ENCODE results near the gene CCNK. TPM values are rescaled to one million over a fixed set of nuclear protein-coding genes. Genes with fewer than 3 reads are reported as not detected.

CCNK gene
- total RNA-seq, 1 donor from 2014 or later, result 79.8 TPM

DNA sequence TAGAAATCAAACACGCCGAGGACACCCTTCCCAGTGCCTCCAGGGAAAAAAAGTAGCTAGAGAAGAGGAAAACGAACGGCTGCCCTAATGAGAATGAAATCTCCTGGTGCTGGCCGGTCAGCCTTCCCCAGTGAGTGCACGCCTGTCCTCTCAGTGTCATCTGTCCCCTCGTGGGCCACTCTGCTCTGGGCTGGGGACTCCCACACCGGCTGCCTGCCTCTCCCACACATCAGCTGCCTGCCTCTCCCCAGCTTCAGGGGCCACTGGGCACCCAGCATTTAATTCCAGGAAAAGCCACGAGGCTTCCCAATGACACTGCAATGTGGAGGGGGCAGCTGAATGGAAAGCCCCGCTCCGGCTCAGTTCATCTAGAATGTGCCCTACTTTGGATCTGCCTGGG, 63.8 kb downstream of the CCNK start:
- Mint-ChIP-seq H3K27me3 (ENCODE audit: unreplicated experiment) (peaks cover 19% of the 10 kb centered on the region), H3K27ac (ENCODE audit: unreplicated experiment) (no peak overlapping the region), H3K4me1 (ENCODE audit: unreplicated experiment) (peaks cover 18% of the 10 kb centered on the region), H3K36me3 (ENCODE audit: low read depth, unreplicated experiment) (no peaks in the 10 kb centered on the region), H3K4me3 (ENCODE audit: unreplicated experiment) (no peak overlapping the region), H3K9me3 (ENCODE audit: unreplicated experiment) (no peaks in the 10 kb centered on the region)
- DNase-seq (ENCODE audit: low spot score), result no peak
- TF ChIP-seq, protein P1, sequence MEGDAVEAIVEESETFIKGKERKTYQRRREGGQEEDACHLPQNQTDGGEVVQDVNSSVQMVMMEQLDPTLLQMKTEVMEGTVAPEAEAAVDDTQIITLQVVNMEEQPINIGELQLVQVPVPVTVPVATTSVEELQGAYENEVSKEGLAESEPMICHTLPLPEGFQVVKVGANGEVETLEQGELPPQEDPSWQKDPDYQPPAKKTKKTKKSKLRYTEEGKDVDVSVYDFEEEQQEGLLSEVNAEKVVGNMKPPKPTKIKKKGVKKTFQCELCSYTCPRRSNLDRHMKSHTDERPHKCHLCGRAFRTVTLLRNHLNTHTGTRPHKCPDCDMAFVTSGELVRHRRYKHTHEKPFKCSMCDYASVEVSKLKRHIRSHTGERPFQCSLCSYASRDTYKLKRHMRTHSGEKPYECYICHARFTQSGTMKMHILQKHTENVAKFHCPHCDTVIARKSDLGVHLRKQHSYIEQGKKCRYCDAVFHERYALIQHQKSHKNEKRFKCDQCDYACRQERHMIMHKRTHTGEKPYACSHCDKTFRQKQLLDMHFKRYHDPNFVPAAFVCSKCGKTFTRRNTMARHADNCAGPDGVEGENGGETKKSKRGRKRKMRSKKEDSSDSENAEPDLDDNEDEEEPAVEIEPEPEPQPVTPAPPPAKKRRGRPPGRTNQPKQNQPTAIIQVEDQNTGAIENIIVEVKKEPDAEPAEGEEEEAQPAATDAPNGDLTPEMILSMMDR (IDR thresholded peaks at IDR 0.05; ENCODE audit: unreplicated experiment), result no peak

DNA sequence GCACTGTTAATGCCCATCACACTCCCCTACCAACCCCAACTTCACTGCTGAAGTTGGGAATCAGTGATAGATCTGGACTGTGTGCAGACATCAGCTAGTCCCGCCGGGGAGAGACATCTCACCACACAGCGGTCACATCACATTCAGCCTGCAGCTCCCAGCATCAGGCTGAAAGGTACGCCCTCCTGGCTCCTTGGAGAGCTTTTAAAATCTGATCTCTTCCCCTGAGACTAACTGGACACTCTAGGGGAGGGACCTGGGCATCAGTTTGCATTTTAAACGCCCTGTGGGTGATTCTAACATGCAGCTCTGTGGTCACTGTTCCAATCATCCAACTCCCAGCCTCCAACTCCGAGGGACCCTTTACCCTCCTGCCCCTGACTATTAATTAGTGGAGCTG, 64.4 kb downstream of the CCNK start:
- TF ChIP-seq, protein P1 (IDR thresholded peaks at IDR 0.05; ENCODE audit: unreplicated experiment), result no peak
- Mint-ChIP-seq H3K4me1 (ENCODE audit: unreplicated experiment) (peaks cover 17% of the 10 kb centered on the region), H3K9me3 (ENCODE audit: unreplicated experiment) (no peaks in the 10 kb centered on the region), H3K27me3 (ENCODE audit: unreplicated experiment) (peaks cover 19% of the 10 kb centered on the region), H3K4me3 (ENCODE audit: unreplicated experiment) (no peak overlapping the region), H3K36me3 (ENCODE audit: low read depth, unreplicated experiment) (no peaks in the 10 kb centered on the region), H3K27ac (ENCODE audit: unreplicated experiment) (no peak overlapping the region)
- no peak for DNase-seq (ENCODE audit: low spot score)

DNA sequence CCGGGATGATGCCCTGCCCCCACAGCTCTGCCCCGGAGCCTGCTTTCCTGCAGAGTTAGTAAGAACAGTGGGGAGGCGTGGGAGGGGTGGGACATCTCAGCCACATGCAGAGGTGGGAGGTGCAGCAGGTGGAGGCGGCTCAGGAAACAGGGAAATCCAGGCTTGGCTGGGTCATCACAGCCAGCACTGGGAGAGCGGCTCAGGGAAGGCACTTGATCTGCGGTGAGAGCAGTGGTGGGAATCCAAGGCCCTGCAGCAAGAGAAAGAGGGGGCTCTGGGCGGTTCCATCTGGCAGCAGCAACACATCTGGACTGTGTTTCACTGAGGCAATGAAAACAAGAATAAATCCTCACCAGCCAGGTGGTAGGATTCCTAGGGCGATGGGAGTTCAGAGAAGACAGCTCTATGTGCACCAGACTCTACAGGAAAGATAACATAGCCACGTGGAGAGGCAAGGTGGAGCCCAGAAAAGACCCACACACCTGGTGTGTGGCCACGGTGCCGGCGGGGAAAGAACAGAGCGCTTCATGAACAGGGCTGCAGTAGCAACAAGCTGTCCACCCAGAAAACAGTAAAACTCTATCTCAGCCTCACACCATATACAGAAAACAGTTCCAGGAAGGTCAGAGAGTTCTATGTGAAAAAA, 65.1 kb downstream of the CCNK start:
- H3K27ac Mint-ChIP-seq (ENCODE audit: unreplicated experiment), result no peak overlapping the region
- no peak overlapping the region for H3K4me3 Mint-ChIP-seq (ENCODE audit: unreplicated experiment)
- no peak for DNase-seq (ENCODE audit: low spot score)
- peaks cover 11% of the 10 kb centered on the region for H3K4me1 Mint-ChIP-seq (ENCODE audit: unreplicated experiment)
- H3K27me3 Mint-ChIP-seq (ENCODE audit: unreplicated experiment), result peaks cover 22% of the 10 kb centered on the region
- H3K9me3 Mint-ChIP-seq (ENCODE audit: unreplicated experiment), result no peaks in the 10 kb centered on the region
- peaks cover 6% of the 10 kb centered on the region for H3K36me3 Mint-ChIP-seq (ENCODE audit: low read depth, unreplicated experiment)
- TF ChIP-seq, protein P1 (IDR thresholded peaks at IDR 0.05; ENCODE audit: unreplicated experiment), result no peak

DNA sequence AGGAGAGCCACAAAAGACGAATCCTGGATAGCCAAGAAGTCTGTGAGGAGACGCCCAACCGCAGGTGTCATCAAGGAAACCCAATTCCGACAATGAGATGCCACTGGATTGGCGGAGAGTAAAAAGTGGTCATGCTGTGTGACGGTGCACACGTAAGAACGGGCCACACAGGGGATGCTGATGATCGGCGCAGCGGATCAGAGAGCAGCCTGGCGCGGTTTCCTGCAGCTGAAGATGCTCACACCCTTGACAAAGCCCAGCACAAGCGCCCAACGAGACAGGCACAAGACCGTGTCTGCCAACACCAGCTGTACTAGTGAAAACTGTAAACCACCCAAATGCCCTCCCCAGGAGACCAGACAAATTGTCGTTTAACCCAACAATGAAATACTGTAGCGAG, 67.0 kb downstream of the CCNK start:
- Mint-ChIP-seq H3K27ac (ENCODE audit: unreplicated experiment) (no peak overlapping the region), H3K9me3 (ENCODE audit: unreplicated experiment) (no peaks in the 10 kb centered on the region), H3K4me3 (ENCODE audit: unreplicated experiment) (no peak overlapping the region), H3K4me1 (ENCODE audit: unreplicated experiment) (peaks cover 10% of the 10 kb centered on the region), H3K36me3 (ENCODE audit: low read depth, unreplicated experiment) (peaks cover 6% of the 10 kb centered on the region), H3K27me3 (ENCODE audit: unreplicated experiment) (peaks cover 21% of the 10 kb centered on the region)
- DNase-seq (ENCODE audit: low spot score), result no peak
- TF ChIP-seq, protein P1 (IDR thresholded peaks at IDR 0.05; ENCODE audit: unreplicated experiment), result no peak

DNA sequence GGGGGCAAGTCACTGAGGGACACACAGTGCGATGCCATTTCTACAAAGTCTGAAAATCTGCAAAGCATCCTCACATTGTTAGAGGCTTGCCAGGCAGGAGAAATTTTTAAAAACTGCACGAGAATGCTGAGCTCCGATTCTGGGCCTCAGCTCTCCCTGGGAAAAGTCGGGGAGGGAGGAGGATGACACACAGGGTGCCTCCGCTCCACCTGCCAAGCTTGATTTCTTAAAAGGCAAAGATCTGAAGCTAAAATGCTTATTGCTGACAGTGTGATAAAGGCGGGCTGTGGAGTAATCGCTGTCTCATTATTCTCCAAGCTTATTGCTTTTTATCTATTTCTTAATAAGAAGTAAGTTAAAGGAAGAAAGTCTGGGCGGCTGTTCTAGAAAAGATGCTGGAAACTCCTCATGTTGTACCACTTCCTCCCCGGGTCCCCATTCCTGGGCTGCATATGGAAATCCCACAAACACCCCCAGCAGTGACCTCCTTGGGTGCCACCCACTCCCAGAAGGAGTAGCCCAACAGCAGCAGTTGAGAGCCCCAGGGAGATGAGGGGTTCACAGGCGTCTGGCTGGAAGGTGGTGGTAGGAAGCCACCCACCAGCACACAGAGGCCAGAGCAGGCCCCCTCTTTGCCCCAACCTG, 67.8 kb downstream of the CCNK start:
- peaks cover 10% of the 10 kb centered on the region for H3K4me1 Mint-ChIP-seq (ENCODE audit: unreplicated experiment)
- H3K9me3 Mint-ChIP-seq (ENCODE audit: unreplicated experiment), result no peaks in the 10 kb centered on the region
- DNase-seq (ENCODE audit: low spot score), result no peak
- no peak overlapping the region for H3K27ac Mint-ChIP-seq (ENCODE audit: unreplicated experiment)
- peaks cover 15% of the 10 kb centered on the region for H3K27me3 Mint-ChIP-seq (ENCODE audit: unreplicated experiment)
- H3K4me3 Mint-ChIP-seq (ENCODE audit: unreplicated experiment), result no peak overlapping the region
- peaks cover 6% of the 10 kb centered on the region for H3K36me3 Mint-ChIP-seq (ENCODE audit: low read depth, unreplicated experiment)
- TF ChIP-seq, protein P1 (IDR thresholded peaks at IDR 0.05; ENCODE audit: unreplicated experiment), result no peak

Data from endothelial cell (in vitro differentiated cells).